ENCODE measurements around the gene ADD2.

Gene ADD2

GRCh38 chr2:70710038-70710690, 57.8 kb downstream of the ADD2 start:
- no peak for DNase-seq (ENCODE audit: low read depth)
- TF ChIP-seq CTCF (IDR thresholded peaks at IDR 0.05; ENCODE audit: low read depth, low read length, missing control alignments): no peak
- no peak overlapping the region for H3K4me3 ChIP-seq (ENCODE audit: low read depth, low read length)

DNA sequence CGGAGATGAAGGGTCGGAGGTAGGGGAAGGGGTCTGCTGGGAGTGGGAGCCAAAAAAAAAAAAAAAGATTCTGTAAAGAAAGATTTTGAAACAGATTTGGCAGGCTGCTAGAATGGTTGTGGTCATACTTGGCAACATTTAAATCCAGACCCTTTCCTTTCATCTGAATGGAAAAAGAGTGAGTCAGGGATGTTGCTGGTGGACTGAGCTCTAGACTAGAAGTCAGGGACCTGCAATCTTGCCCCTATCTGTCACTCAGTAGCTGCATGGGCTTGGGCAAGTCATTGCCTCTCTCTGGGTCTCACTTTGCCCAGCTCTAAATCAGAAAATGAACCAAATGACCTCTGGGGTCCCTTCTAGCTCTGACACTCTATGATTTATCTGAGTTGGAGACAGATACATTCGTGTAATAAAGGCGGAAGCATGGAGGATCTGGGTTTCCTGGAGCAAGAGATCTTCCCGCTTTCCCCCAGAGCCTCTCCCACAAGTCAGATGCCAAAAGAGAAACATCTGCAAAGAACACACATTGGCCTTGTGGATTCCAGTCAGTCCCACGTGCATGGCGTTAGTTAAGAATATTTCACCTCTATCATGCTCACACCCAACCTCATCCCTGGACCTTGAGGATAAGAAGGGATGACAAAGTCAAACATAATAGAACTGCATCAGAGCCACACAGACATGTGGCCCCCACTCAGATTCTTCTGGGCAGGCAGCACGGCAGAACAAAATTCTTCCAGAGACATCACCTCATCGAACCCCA, 58.5 kb downstream of the ADD2 start:
- no peak for TF ChIP-seq CTCF (IDR thresholded peaks at IDR 0.05; ENCODE audit: low read depth, low read length, missing control alignments)
- no peak overlapping the region for H3K4me3 ChIP-seq (ENCODE audit: low read depth, low read length)
- DNase-seq (ENCODE audit: low read depth): no peak

DNA sequence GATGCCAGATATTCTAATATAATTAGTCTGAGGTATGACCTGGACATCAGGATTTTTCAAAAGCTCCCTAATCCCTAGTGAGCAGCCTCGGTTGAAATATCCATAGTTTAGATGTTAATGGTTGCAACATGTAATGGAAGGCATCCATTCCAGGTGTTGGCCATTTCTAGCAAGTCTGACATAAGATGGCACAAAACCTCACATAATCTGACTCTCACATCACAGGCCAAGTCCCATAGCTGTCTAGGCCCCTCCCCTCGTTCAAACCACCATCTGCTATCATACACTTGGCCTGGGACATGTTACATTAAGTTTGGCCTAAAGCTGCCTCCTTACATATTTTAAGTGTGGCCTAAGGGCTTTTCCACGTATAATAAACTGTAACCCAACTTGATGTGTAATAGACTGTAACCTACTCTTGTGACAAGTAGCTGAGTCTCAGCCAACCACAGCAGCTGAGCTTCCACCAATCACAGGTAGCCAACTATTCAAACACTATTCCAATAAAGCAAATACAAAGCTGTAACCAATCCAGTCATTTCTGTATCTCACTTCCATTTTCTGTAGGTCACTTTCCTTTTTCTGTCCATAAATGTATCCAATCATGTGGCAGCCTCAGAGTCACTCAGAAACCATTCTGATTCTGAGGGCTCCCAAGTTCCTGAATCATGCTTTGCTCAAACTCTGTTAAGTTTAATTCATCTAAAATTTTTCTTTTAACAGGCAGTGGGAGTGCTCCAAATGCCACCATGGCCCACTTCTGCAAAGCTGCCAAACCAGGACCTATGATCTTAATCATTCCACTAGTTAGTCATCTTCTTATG, 59.4 kb downstream of the ADD2 start:
- H3K4me3 ChIP-seq (ENCODE audit: low read depth, low read length): no peak overlapping the region
- no peak for TF ChIP-seq CTCF (IDR thresholded peaks at IDR 0.05; ENCODE audit: low read depth, low read length, missing control alignments)
- DNase-seq (ENCODE audit: low read depth): no peak

DNA sequence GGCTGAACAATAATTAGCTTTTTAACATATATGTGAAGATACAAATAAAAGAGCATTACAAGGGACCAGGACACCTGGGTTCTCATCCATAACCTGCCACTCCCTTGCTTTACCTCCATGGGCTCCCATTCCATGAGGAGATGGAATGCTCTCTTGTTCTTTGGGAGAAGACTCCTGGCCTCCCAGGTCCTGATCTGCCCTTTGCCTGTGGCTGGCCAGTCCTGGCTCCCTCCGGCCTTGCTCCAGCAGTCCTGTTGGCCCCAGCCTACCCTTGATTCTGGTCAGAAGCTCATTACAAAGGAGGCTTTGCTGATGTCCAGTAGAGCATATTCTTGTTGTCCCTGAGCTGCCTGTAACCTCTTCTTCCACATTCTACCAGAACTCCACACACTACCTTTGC, 60.3 kb downstream of the ADD2 start:
- TF ChIP-seq CTCF (IDR thresholded peaks at IDR 0.05; ENCODE audit: low read depth, low read length, missing control alignments): no peak
- no peak overlapping the region for H3K4me3 ChIP-seq (ENCODE audit: low read depth, low read length)
- DNase-seq (ENCODE audit: low read depth): no peak

GRCh38 chr2:70706026-70706795, 61.8 kb downstream of the ADD2 start:
- DNase-seq (ENCODE audit: low read depth): no peak
- no peak overlapping the region for H3K4me3 ChIP-seq (ENCODE audit: low read depth, low read length)
- TF ChIP-seq CTCF (IDR thresholded peaks at IDR 0.05; ENCODE audit: low read depth, low read length, missing control alignments): no peak

DNA sequence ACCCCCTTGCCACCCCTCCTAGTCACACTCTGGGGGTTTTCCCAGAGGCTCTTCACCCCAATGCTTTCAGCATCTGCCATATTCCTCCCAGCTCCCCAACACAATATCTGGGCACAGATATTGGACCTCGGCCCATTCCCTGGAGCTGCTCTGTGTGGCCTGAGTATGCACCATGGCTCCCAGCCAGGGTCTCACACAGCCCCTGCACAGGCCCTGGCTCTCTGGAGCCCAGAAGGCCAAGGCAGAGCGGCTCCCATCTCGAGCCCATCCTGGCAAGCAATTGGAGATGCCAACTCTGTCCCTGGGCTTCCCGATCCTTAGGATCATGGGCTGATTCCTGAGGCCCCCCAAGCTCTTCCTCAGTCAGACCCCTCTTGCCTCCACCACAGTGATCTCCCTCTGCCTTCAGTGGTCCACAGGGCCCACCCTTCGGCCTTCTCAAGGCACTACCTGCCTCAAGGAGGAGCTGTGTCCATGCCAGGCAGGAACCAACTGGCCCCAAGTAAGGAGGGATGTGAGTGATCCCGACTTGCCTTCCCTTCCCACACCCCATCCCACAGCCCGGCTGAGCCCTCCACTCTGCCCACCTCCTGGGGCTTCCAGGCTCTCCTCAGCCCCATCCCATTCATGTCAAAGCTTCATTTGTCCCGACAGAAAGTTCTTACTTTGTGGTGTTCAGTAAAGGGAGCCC, 62.7 kb downstream of the ADD2 start:
- no peak for TF ChIP-seq CTCF (IDR thresholded peaks at IDR 0.05; ENCODE audit: low read depth, low read length, missing control alignments)
- no peak overlapping the region for H3K4me3 ChIP-seq (ENCODE audit: low read depth, low read length)
- DNase-seq (ENCODE audit: low read depth): no peak
